Caco-2 (cell line): Measurements from ENCODE around the gene SHROOM1. TPM values are rescaled to one million over a fixed set of nuclear protein-coding genes. Genes with fewer than 3 reads are reported as not detected.

Experiments
- BruUV-seq: library from RNA; stranded (reverse); fragments of 400-500 nt; replicated peaks from 2 replicates; lab custom pipeline; 2021; lab: Mats Ljungman, UMichigan
- CTCF ChIA-PET: fragments of 300-600 bp; sonication (Branson Sonifier 250); formaldehyde crosslinking; loops from one replicate; lab custom pipeline; 2022; ENCODE audit warnings: antibody characterized with exemption; lab: Charles Lee
- POLR2A ChIA-PET: fragments of 300-600 bp; sonication (Branson Sonifier 250); formaldehyde crosslinking; loops from one replicate; lab custom pipeline; 2022; ENCODE audit warnings: antibody characterized with exemption; lab: Charles Lee
- DNase-seq, 2 experiments: peaks; one replicate each; pipeline versions ENCODE4 v3.0.0 to v3.0.0-alpha.2; 2020 to 2022
- H3K27me3 ChIP-seq: replicated peaks from 2 replicates; pipeline ENCODE4 v1.6.0; 2011; ENCODE audit warnings: low read length; ENCODE audit not compliant: control insufficient read depth, insufficient read depth
- H3K36me3 ChIP-seq: 2 replicates; pipeline ENCODE4 v1.5.1; 2011; ENCODE audit warnings: low read length; ENCODE audit not compliant: control insufficient read depth, insufficient read depth
- H3K4me1 ChIP-seq: fragments of 250-450 bp; sonication (Bioruptor Pico); 2 replicates; pipeline ENCODE4 v1.5.1; 2020; ENCODE audit warnings: mild to moderate bottlenecking
- H3K4me3 ChIP-seq: 2 replicates; pipeline ENCODE4 v1.5.1; 2011; ENCODE audit warnings: low read depth, mild to moderate bottlenecking, control low read depth, low read length
- H3K9me3 ChIP-seq: fragments of 250-450 bp; sonication (Bioruptor Pico); 2 replicates; pipeline ENCODE4 v1.5.1; 2020; ENCODE audit warnings: mild to moderate bottlenecking, moderate library complexity
- H3K27ac Mint-ChIP-seq: one replicate; pipeline ENCODE4 v1.8.0; 2022; ENCODE audit warnings: mixed read lengths; ENCODE audit not compliant: unreplicated experiment
- H3K27me3 Mint-ChIP-seq: one replicate; pipeline ENCODE4 v1.8.0; 2022; ENCODE audit warnings: mixed read lengths; ENCODE audit not compliant: insufficient read depth, unreplicated experiment
- H3K36me3 Mint-ChIP-seq: one replicate; pipeline ENCODE4 v1.8.0; 2022; ENCODE audit warnings: mild to moderate bottlenecking, mixed read lengths; ENCODE audit not compliant: insufficient read depth, unreplicated experiment
- H3K4me1 Mint-ChIP-seq: one replicate; pipeline ENCODE4 v1.8.0; 2022; ENCODE audit warnings: low read depth, mixed read lengths; ENCODE audit not compliant: unreplicated experiment
- H3K4me3 Mint-ChIP-seq: one replicate; pipeline ENCODE4 v1.8.0; 2022; ENCODE audit warnings: mild to moderate bottlenecking, moderate library complexity, mixed read lengths; ENCODE audit not compliant: unreplicated experiment
- H3K9me3 Mint-ChIP-seq: one replicate; pipeline ENCODE4 v1.8.0; 2022; ENCODE audit warnings: mixed read lengths; ENCODE audit not compliant: unreplicated experiment
- intact Hi-C: fragments of 100-400 bp; cut with micrococcal nuclease; formaldehyde crosslinking; loops from one replicate; pipeline ENCODE4 v1.10.0; 2022; ENCODE audit not compliant: unreplicated experiment
- total RNA-seq: library from RNA; stranded (reverse); gene quantifications from 2 replicates; pipeline ENCODE4 v1.2.3, GENCODE V29; 2022
- TF ChIP-seq, protein P1 (sequence below), 2 experiments: fragments of 200-600 bp in 1 of 2; IDR thresholded peaks; 1 replicate in 1 of 2; 2 replicates in 1 of 2; pipeline versions ENCODE4 v1.5.1 to v1.8.0; 2011 to 2022; ENCODE audit warnings: antibody characterized with exemption in 1 of 2, control low read depth in 1 of 2, inconsistent platforms in 1 of 2, low read depth in 1 of 2, low read length in 1 of 2, mild to moderate bottlenecking in 1 of 2, moderate library complexity in 1 of 2; ENCODE audit not compliant: insufficient read depth in 1 of 2, severe bottlenecking in 1 of 2, unreplicated experiment in 1 of 2

The SHROOM1 gene
- total RNA-seq, 1 experiment from 2014 or later = 17.4 TPM

DNA sequence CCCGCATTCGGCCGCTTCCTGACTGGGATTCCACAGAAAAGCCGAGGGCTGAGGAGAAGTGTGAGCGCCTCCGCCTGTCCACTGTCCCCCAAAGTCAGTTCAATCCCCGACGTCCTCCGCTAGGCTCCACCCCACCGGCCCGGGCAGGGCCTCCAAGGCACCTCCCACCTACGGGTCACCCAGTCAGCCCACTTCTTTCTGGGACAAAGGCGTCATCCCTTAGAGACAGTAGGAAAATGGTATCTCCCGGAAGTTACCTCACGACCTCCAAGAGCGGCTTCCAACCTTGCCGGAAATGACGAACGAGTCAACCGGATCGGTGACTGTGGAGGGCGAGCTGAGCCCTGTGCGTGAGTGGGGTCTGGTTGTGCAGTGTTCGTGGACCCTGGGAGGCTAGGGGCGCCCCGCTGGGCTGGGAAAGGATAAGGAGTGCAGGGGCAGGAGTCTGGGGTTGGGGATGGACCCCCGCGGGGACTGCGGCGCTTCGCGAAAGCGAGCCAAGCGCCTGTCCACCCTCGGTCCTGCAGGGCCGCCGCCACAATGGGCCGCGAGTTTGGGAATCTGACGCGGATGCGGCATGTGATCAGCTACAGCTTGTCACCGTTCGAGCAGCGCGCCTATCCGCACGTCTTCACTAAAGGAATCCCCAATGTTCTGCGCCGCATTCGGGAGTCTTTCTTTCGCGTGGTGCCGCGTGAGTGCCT, 36.0 kb upstream of the SHROOM1 start, which contains the start of the genes GDF9 and UQCRQ:
Gene GDF9, minus strand, starts transcription at position 128 of the 704 bp plus-strand sequence. CDS start 1,936 bp downstream, outside the sequence.
Gene UQCRQ, plus strand, starts transcription at position 301 of the 704 bp plus-strand sequence. Its CDS starts 240 bp downstream, at position 541.
- Mint-ChIP-seq H3K27ac (peak within 1 kb of the TSS; percentile 98), H3K27me3 (no peaks in the 10 kb centered on the region)

DNA sequence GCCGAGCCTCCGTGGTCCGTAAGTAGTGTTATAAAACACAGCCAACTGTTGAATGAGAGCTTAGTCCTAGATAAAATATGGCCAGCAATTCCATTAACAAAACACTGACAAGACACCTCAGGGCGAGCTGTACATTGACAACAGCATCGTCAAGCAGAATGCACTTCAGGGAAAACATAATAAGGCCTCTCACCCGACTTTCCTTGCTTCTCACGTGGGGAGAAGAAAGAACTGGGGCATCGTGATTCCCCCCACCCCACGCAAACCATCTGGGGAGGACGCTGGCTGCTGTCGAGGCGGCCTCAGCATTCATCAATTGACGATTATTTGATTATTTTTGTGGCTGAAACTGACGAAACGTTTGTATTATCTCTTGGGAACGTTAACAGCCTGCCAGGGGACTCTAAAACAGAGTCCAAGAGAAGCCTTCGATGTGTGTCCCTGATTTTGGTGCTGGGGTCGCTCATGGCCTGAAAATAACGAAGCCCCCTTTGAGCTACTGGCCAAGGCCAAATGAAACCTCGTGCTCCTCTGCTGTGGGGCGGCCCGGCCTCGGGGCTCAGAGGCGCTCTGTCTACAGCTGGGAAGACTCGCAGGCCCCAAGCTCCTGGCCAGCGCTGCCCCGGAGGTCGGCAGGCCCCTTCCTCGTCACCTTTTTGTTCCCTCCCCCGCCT, 35.4 kb upstream of the SHROOM1 start:
- Histone ChIP-seq H3K36me3 (peaks cover 3% of the 10 kb centered on the region; the same call in 1 of the 2 replicates), H3K9me3 (no peaks in the 10 kb centered on the region), H3K4me1 (peaks cover 12% of the 10 kb centered on the region), H3K27me3 (no peaks in the 10 kb centered on the region), H3K4me3 (peak overlapping the region; percentile 28)
- intact Hi-C loops = loop anchor here (1.0 to 2.0 kb wide), 5 partner anchors 17 to 111 kb away; partner anchors contain the start of gene SHROOM1
- Mint-ChIP-seq H3K9me3 (no peaks in the 10 kb centered on the region), H3K4me1 (no peaks in the 10 kb centered on the region), H3K27me3 (no peaks in the 10 kb centered on the region), H3K27ac (peak overlapping the region; percentile 98), H3K4me3 (peak overlapping the region; percentile 91), H3K36me3 (peaks cover 48% of the 10 kb centered on the region)
- TF ChIP-seq, protein P1, sequence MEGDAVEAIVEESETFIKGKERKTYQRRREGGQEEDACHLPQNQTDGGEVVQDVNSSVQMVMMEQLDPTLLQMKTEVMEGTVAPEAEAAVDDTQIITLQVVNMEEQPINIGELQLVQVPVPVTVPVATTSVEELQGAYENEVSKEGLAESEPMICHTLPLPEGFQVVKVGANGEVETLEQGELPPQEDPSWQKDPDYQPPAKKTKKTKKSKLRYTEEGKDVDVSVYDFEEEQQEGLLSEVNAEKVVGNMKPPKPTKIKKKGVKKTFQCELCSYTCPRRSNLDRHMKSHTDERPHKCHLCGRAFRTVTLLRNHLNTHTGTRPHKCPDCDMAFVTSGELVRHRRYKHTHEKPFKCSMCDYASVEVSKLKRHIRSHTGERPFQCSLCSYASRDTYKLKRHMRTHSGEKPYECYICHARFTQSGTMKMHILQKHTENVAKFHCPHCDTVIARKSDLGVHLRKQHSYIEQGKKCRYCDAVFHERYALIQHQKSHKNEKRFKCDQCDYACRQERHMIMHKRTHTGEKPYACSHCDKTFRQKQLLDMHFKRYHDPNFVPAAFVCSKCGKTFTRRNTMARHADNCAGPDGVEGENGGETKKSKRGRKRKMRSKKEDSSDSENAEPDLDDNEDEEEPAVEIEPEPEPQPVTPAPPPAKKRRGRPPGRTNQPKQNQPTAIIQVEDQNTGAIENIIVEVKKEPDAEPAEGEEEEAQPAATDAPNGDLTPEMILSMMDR (IDR thresholded peaks at IDR 0.05; ENCODE audit: insufficient read depth in 1 of 2, low read depth in 1 of 2, low read length in 1 of 2, severe bottlenecking in 1 of 2, unreplicated experiment in 1 of 2) = no peak
- CTCF ChIA-PET = interaction anchor here (0.7 to 2.5 kb wide), 8 partner anchors 17 to 128 kb away, joined by 4 to 17 read pairs (median 10); partner anchors contain the start of genes KIF3A and SHROOM1
- POLR2A ChIA-PET = interaction anchor here (0.6 to 1.9 kb wide), 10 partner anchors 17 to 96 kb away, joined by 3 to 7 read pairs (median 4); partner anchors contain the start of gene SHROOM1
- no peak for DNase-seq
- BruUV-seq = TSS peak; percentile 86

More for the DNA sequence above, 36.0 kb upstream of the SHROOM1 start, which contains the start of the genes GDF9 and UQCRQ:
- BruUV-seq = no TSS peak
- intact Hi-C loops = loop anchor here (1.0 to 2.0 kb wide), 5 partner anchors 16 to 111 kb away; partner anchors contain the start of gene SHROOM1
- H3K9me3 Mint-ChIP-seq = no peaks in the 10 kb centered on the region
- no peaks in the 10 kb centered on the region for H3K27me3 ChIP-seq
- CTCF ChIA-PET = interaction anchor here (0.7 to 2.5 kb wide), 8 partner anchors 17 to 129 kb away, joined by 4 to 17 read pairs (median 10); partner anchors contain the start of genes KIF3A and SHROOM1
- H3K36me3 Mint-ChIP-seq = peaks cover 55% of the 10 kb centered on the region
- peaks cover 16% of the 10 kb centered on the region for H3K4me1 ChIP-seq
- POLR2A ChIA-PET = interaction anchor here (0.6 to 1.9 kb wide), 10 partner anchors 17 to 172 kb away, joined by 3 to 7 read pairs (median 4); partner anchors contain the start of gene SHROOM1
- peak; percentile 99 for DNase-seq
- TF ChIP-seq, protein P1 (IDR thresholded peaks at IDR 0.05; ENCODE audit: insufficient read depth in 1 of 2, low read depth in 1 of 2, low read length in 1 of 2, severe bottlenecking in 1 of 2, unreplicated experiment in 1 of 2) = peak in 1 of 2 experiments; percentile 54
- peaks cover 3% of the 10 kb centered on the region; the same call in 1 of the 2 replicates for H3K36me3 ChIP-seq
- peak within 1 kb of the TSS; percentile 73 for H3K4me3 ChIP-seq
- H3K4me1 Mint-ChIP-seq = no peaks in the 10 kb centered on the region
- peak within 1 kb of the TSS; percentile 91 for H3K4me3 Mint-ChIP-seq
- no peaks in the 10 kb centered on the region for H3K9me3 ChIP-seq

DNA sequence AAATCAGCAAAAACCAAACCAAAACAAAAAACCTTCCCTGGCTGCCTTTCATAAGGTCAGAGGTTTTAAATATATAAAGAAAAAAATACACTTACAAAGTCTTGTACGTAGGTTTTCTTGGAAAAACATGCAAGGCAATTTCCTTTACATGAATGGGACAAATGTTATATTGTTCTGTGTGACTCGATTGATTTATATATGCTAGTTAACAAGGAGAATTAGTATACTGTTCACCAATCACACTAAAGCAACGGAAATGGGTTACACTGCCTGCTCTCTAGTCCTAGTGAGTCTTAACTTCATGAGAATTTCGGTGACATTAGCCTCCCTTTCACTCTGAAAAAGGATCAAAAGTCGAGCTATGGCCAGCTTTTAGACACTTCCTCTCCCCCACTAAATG, 30.3 kb upstream of the SHROOM1 start:
- H3K4me3 Mint-ChIP-seq = no peak overlapping the region
- H3K4me1 Mint-ChIP-seq = no peaks in the 10 kb centered on the region
- Histone ChIP-seq H3K9me3 (no peaks in the 10 kb centered on the region), H3K4me1 (peaks cover 6% of the 10 kb centered on the region), H3K4me3 (no peak overlapping the region), H3K36me3 (no peaks in the 10 kb centered on the region), H3K27me3 (no peaks in the 10 kb centered on the region)
- TF ChIP-seq, protein P1 (IDR thresholded peaks at IDR 0.05; ENCODE audit: insufficient read depth in 1 of 2, low read depth in 1 of 2, low read length in 1 of 2, severe bottlenecking in 1 of 2, unreplicated experiment in 1 of 2) = no peak
- BruUV-seq = no TSS peak
- H3K9me3 Mint-ChIP-seq = no peaks in the 10 kb centered on the region
- intact Hi-C loops = no loop called here
- H3K27me3 Mint-ChIP-seq = peaks cover 2% of the 10 kb centered on the region
- no peak for DNase-seq
- ChIA-PET CTCF (interaction anchor here (1.2 kb wide), 1 partner anchor 106 kb away, joined by 3 read pairs; no protein-coding TSS in a partner anchor), POLR2A (no interaction called here)
- no peak overlapping the region for H3K27ac Mint-ChIP-seq
- H3K36me3 Mint-ChIP-seq = peaks cover under 1% of the 10 kb centered on the region
